A549 (cell line): ENCODE measurements around the gene VPS13D. TPM values are rescaled to one million over a fixed set of nuclear protein-coding genes. Genes with fewer than 3 reads are reported as not detected.

ENCODE experiments used
- ATAC-seq, 2 experiments: fragments of 200-7000 bp in 1 of 2; fragments of >200 bp in 1 of 2; cut with Nextera tagmentation in 1 of 2; cut with Tn5 transposase in 1 of 2; 3 replicates each; pipeline versions ENCODE4 v1.8.0 to v1.9.1; 2018 to 2020; ENCODE audit warnings: mild to moderate bottlenecking in 1 of 2, moderate library complexity in 1 of 2
- CTCF ChIA-PET: fragments of 300-600 bp; sonication (Branson Sonifier 250); formaldehyde crosslinking; extraction: SDS; loops from one replicate; lab custom pipeline; 2021; ENCODE audit warnings: antibody characterized with exemption, inconsistent platforms; lab: Yijun Ruan, JAX
- POLR2A ChIA-PET: fragments of 350-600 bp; formaldehyde crosslinking; extraction: SDS; loops from one replicate; lab custom pipeline; 2021; ENCODE audit warnings: antibody characterized with exemption, inconsistent platforms; lab: Yijun Ruan, JAX
- DNase-seq, 2 experiments: peaks; one replicate each; pipeline versions ENCODE4 v3.0.0 to v3.0.0-alpha.2; 2011 to 2016; ENCODE audit warnings: low read depth in 1 of 2, low spot score in 1 of 2
- FAIRE-seq: peaks from 2 replicates; lab custom pipeline; 2011; peaks lifted over from hg19 to GRCh38; lab: Jason Lieb, UNC
- H3K27ac ChIP-seq, 2 experiments: fragments of >200 bp; sonication (Bioruptor Twin); formaldehyde crosslinking; 3 replicates each; pipeline ENCODE4 v1.5.1; 2016 to 2017
- H3K4me1 ChIP-seq: fragments of >200 bp; sonication (Bioruptor Twin); formaldehyde crosslinking; 3 replicates; pipeline ENCODE4 v1.6.1; 2016
- H3K4me2 ChIP-seq: fragments of >200 bp; sonication (Bioruptor Twin); formaldehyde crosslinking; 3 replicates; pipeline ENCODE4 v1.6.1; 2016
- H3K4me3 ChIP-seq: fragments of >200 bp; sonication (Bioruptor Twin); formaldehyde crosslinking; 3 replicates; pipeline ENCODE4 v1.5.1; 2016
- H3K9me3 ChIP-seq: fragments of >200 bp; sonication (Bioruptor Twin); formaldehyde crosslinking; 3 replicates; pipeline ENCODE4 v1.6.1; 2016
- BHLHE40 ChIP-seq: IDR thresholded peaks from 2 replicates; pipeline ENCODE4 v1.6.1; 2012; ENCODE audit warnings: low read depth, low read length, inconsistent platforms
- CEBPB ChIP-seq, 2 experiments: fragments of >200 bp in 1 of 2; sonication (Bioruptor Twin) in 1 of 2; formaldehyde crosslinking in 1 of 2; IDR thresholded peaks; 2 replicates each; pipeline ENCODE4 v1.6.1; 2012 to 2016
- CHD2 ChIP-seq: fragments of 150-350 bp; IDR thresholded peaks from 2 replicates; pipeline ENCODE4 v1.6.1; 2014; ENCODE audit warnings: low read length; ENCODE audit not compliant: partially characterized antibody
- CHD4 ChIP-seq: fragments of 200-600 bp; sonication (generic); IDR thresholded peaks from 2 replicates; pipeline ENCODE4 v1.6.1; 2016; ENCODE audit warnings: antibody characterized with exemption, mild to moderate bottlenecking, borderline replicate concordance
- CTCF ChIP-seq: fragments of >200 bp; sonication (Bioruptor Twin); formaldehyde crosslinking; IDR thresholded peaks from 3 replicates; pipeline ENCODE4 v1.5.1; 2016
- EHF ChIP-seq: fragments of 250-450 bp; sonication (Bioruptor Pico); IDR thresholded peaks from 2 replicates; pipeline ENCODE4 v1.5.0; 2020; ENCODE audit warnings: mild to moderate bottlenecking
- FOSB ChIP-seq: fragments of 250-450 bp; sonication (Bioruptor Pico); IDR thresholded peaks from 2 replicates; pipeline ENCODE4 v1.5.0; 2020; ENCODE audit warnings: mild to moderate bottlenecking, moderate library complexity
- GATA3 ChIP-seq: IDR thresholded peaks from 2 replicates; pipeline ENCODE4 v1.6.1; 2012; ENCODE audit warnings: borderline replicate concordance
- HOXA7 ChIP-seq: fragments of 250-450 bp; sonication (Bioruptor Pico); IDR thresholded peaks from 2 replicates; pipeline ENCODE4 v1.5.0; 2020; ENCODE audit warnings: mild to moderate bottlenecking, moderate library complexity
- HOXB5 ChIP-seq: fragments of 250-450 bp; sonication (Bioruptor Pico); IDR thresholded peaks from 2 replicates; pipeline ENCODE4 v1.5.0; 2020; ENCODE audit warnings: mild to moderate bottlenecking, moderate library complexity
- MAFK ChIP-seq: fragments of 450-650 bp; IDR thresholded peaks from 2 replicates; pipeline ENCODE4 v1.6.1; 2014; ENCODE audit not compliant: partially characterized antibody
- MAX ChIP-seq: IDR thresholded peaks from 2 replicates; pipeline ENCODE4 v1.6.1; 2012
- MAZ ChIP-seq: fragments of 150-350 bp; IDR thresholded peaks from 2 replicates; pipeline ENCODE4 v1.6.1; 2014; ENCODE audit warnings: antibody characterized with exemption, low read depth, low read length, borderline replicate concordance
- PHF8 ChIP-seq: fragments of 200-600 bp; sonication (generic); IDR thresholded peaks from 2 replicates; pipeline ENCODE4 v1.6.1; 2016; ENCODE audit warnings: low read depth, mild to moderate bottlenecking, antibody characterized with exemption, moderate library complexity, borderline replicate concordance
- POLR2A ChIP-seq: IDR thresholded peaks from 2 replicates; pipeline ENCODE4 v1.6.1; 2012; ENCODE audit warnings: mild to moderate bottlenecking, low read length
- RARB ChIP-seq: fragments of 250-450 bp; sonication (Bioruptor Pico); IDR thresholded peaks from 2 replicates; pipeline ENCODE4 v1.8.0; 2021; ENCODE audit warnings: mild to moderate bottlenecking, moderate library complexity
- RCOR1 ChIP-seq: fragments of 150-350 bp; IDR thresholded peaks from 2 replicates; pipeline ENCODE4 v1.6.1; 2014; ENCODE audit warnings: antibody characterized with exemption, low read length, low read depth
- RFX5 ChIP-seq: fragments of 450-650 bp; IDR thresholded peaks from 2 replicates; pipeline ENCODE4 v1.7.1; 2014; ENCODE audit warnings: antibody characterized with exemption, mild to moderate bottlenecking, moderate library complexity
- TFCP2L1 ChIP-seq: fragments of 250-450 bp; sonication (Bioruptor Pico); IDR thresholded peaks from 2 replicates; pipeline ENCODE4 v1.5.0; 2021; ENCODE audit warnings: mild to moderate bottlenecking
- TP53 ChIP-seq: fragments of 250-450 bp; sonication (Bioruptor Pico); IDR thresholded peaks from 2 replicates; pipeline ENCODE4 v1.5.0; 2021; ENCODE audit warnings: mild to moderate bottlenecking, moderate library complexity
- ZFP36 ChIP-seq: fragments of 450-650 bp; IDR thresholded peaks from 2 replicates; pipeline ENCODE4 v1.6.1; 2014; ENCODE audit warnings: borderline replicate concordance; ENCODE audit not compliant: partially characterized antibody
- WGBS: methylation state at CpG from one replicate; pipeline ENCODE4 v1.1.6; 2017; ENCODE audit errors: missing lambda C conversion rate; 5-methylcytosine and 5-hydroxymethylcytosine counted together
- polyA plus RNA-seq, 4 experiments: library from polyadenylated mRNA; depleted of rRNA in 3 of 4; stranded (reverse); fragments of >200 nt; fragmentation: RNase III in 1 of 4; extraction: RNeasy Plus Mini Kit Qiagen cat#74134 plus additional on column Dnase treatment in 1 of 4; gene quantifications; 2 replicates in 3 of 4; 3 replicates in 1 of 4; pipeline ENCODE4 v1.2.3, GENCODE V29; 2011 to 2017
- TF ChIP-seq, protein P1 (sequence below): fragments of >200 bp; sonication (Bioruptor Twin); formaldehyde crosslinking; IDR thresholded peaks from 2 replicates; pipeline ENCODE4 v1.6.1; 2016
- TF ChIP-seq, protein P2 (sequence below): fragments of >200 bp; sonication (Bioruptor Twin); formaldehyde crosslinking; IDR thresholded peaks from 3 replicates; pipeline ENCODE4 v1.6.1; 2016

Gene VPS13D
- polyA plus RNA-seq, 2 of the 4 experiments (the other 2 are of a cell fraction): 5.4 to 15.9 TPM

DNA sequence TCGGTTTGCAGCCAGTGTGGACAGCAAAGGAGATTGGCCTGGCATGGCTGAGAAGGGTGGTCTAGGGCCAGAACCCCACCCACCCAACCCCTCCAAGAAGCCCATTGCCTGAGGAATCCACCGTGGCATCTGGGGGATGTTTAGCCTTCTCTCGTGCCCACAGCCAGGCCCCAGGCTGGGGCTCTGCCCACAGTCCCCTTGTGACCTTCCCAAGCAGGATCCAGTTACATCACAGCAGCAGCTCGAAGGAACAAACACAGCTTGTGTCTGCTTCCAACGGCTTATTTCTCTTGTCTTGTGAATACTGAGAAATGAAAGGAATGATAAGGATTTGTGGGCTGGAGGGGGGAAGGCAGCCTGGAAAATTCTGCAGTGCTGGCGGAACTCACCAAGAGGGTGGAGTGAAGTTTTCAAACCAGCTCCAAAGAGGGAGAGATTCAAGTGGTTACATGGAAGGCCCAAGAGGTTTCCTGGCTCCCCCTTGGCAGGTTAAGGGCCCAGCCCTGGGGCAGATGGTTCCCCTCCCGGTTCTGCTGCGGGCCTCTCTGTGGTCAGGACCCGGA is 326.6 kb downstream of the VPS13D start:
- peak overlapping the region; percentile 67 to 84 for H3K27ac ChIP-seq
- DNase-seq (peak in 1 of 2 experiments; percentile 73), ATAC-seq (peak; percentile 47 to 73; a peak in 3 of 6 replicates), FAIRE-seq (no peak)
- peak; percentile 41; the same call in 1 of the 2 replicates for TF ChIP-seq GATA3
- TF ChIP-seq MAX: 0 out of 2 replicates have a peak, but pooled peaks have one; percentile 23
- no peak for TF ChIP-seq TFCP2L1 (CRISPR knock-in tag)
- peak; percentile 41 for TF ChIP-seq MAFK
- no peak for TF ChIP-seq ZFP36
- TF ChIP-seq RARB (CRISPR knock-in tag): no peak
- 0 out of 4 replicates have a peak, but pooled peaks of 1 of the 2 experiments have one; percentile 22 for TF ChIP-seq CEBPB (IDR thresholded peaks at IDR 0.05)
- TF ChIP-seq PHF8: no peak
- no peak overlapping the region for H3K4me3 ChIP-seq
- POLR2A ChIA-PET: no interaction called here
- CTCF ChIA-PET: interaction anchor here (1.0 kb wide), 1 partner anchor 102 kb away, joined by 3 read pairs; no protein-coding TSS in a partner anchor
- H3K4me1 ChIP-seq: peaks cover 28% of the 10 kb centered on the region
- H3K9me3 ChIP-seq: 0 out of 3 replicates have a peak, but pooled peaks cover 4% of the 10 kb centered on the region
- 44% methylated on average over 9 of the region's 9 CpGs for WGBS
- peak overlapping the region; percentile 39 for H3K4me2 ChIP-seq

DNA sequence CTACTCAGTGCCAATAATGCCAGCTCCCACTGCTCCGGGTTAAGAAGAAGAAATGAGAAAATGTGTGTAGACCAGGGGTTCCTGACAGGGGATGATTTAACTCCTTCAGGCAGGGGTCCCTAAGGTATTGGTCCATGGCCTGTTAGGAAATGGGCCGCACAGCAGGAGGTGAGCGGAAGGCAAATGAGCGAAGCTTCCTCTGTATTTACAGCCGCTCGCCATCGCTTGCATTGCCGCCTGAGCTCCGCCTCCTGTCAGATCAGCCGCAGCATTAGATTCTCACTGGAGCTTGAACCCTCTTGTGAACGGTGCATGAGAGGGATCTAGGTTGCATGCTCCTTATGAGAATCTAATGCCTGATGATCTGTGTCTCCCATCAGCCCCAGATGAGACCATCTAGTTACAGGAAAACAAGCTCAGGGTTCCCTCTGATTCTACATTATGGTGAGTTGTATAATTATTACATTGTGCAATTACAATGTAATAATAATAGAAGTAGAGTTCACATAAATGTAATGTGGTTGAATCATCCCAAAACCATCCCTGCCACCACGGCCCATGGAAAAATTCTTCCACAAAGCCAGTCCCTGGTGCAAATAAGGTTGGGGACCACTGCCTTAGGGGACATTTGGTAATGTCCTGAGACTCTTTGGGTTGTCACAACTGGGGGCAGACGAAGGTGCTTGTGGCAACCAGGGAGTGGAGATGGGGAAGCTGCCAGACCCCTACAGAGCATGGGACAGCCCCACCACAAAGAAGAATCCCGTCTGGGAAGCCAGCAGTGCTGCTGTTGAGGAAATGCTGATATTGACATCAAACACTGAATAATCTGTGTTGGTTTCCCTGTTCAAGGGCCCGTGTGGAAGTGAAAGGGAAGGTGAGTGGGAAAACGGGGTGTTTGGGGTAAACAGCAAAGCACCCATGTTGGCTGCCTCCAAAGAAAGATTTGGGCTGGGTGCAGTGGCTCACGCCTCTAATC is 327.4 kb downstream of the VPS13D start:
- no peak for DNase-seq
- Histone ChIP-seq H3K4me2 (peak overlapping the region; percentile 39; the same call in 2 of the 3 replicates), H3K9me3 (0 out of 3 replicates have a peak, but pooled peaks cover 4% of the 10 kb centered on the region), H3K4me3 (no peak overlapping the region), H3K27ac (peak overlapping the region; percentile 67 to 84), H3K4me1 (peaks cover 28% of the 10 kb centered on the region)
- ChIA-PET POLR2A (no interaction called here), CTCF (no interaction called here)
- TF ChIP-seq CHD2 (no peak), POLR2A (no peak), CTCF (no peak), BHLHE40 (no peak), RCOR1 (no peak), MAZ (no peak), CHD4 (no peak), TP53 (no peak), HOXB5 (CRISPR knock-in tag) (no peak), HOXA7 (CRISPR knock-in tag) (no peak), RFX5 (no peak), FOSB (CRISPR knock-in tag) (no peak), EHF (CRISPR knock-in tag) (no peak), ZFP36 (no peak), MAFK (no peak), TFCP2L1 (CRISPR knock-in tag) (no peak)
- TF ChIP-seq, protein P1, sequence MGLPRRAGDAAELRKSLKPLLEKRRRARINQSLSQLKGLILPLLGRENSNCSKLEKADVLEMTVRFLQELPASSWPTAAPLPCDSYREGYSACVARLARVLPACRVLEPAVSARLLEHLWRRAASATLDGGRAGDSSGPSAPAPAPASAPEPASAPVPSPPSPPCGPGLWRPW: no peak
- TF ChIP-seq, protein P2, sequence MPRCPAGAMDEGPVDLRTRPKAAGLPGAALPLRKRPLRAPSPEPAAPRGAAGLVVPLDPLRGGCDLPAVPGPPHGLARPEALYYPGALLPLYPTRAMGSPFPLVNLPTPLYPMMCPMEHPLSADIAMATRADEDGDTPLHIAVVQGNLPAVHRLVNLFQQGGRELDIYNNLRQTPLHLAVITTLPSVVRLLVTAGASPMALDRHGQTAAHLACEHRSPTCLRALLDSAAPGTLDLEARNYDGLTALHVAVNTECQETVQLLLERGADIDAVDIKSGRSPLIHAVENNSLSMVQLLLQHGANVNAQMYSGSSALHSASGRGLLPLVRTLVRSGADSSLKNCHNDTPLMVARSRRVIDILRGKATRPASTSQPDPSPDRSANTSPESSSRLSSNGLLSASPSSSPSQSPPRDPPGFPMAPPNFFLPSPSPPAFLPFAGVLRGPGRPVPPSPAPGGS: no peak
- ATAC-seq: no peak
- no peak for FAIRE-seq
- WGBS: 93% methylated on average over 17 of the region's 17 CpGs
